NT2/D1 (cell line): Measurements from ENCODE around the gene ACP7.

ENCODE experiments used
- SUZ12 ChIP-seq: IDR thresholded peaks from 2 replicates; pipeline ENCODE4 v1.6.1; 2011; ENCODE audit not compliant: insufficient read length, insufficient read depth; ENCODE audit errors: extremely low read depth
- YY1 ChIP-seq: IDR thresholded peaks from 2 replicates; pipeline ENCODE4 v1.6.1; 2011; ENCODE audit not compliant: insufficient read length, insufficient read depth
- ZNF274 ChIP-seq: IDR thresholded peaks from 2 replicates; pipeline ENCODE4 v1.6.1; 2011; ENCODE audit warnings: mild to moderate bottlenecking, low read depth, low read length

DNA sequence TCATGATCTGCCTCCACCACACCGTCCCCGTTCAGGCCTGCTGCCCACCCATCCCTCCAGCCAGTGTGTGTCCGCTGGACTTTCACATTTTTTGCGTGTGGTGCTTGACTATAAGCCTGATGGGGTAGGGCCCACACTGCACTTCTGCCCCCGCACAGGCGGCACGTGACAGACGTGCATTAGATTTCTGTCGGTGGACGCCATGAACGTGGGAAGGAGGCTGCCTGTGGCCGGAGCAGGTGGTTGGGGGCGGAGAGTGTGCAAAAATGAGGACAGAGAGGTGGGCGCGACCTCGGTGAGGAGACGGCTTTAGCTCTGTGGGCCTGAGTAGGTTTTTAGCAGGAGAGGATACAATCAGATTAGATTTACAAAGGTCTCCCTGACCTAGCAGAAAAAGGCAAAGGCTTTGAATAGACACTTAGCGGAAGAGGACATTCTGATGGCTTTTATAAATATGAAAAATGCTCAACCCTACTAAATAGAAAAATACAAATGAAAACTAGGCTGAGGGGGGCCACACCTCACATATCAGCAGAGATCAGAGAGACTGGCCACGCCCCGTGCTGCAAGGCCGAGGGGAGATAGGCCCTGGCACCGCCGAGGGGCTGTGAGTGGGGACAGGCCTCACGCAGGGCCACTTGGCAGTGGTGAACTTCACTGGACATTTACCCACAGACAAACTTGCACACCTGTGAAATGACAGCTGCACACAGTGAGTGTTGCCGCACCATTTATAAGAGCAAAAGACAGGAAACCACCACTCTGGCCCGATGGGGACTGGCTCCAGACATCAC lies 66.8 kb downstream of the ACP7 start:
- TF ChIP-seq ZNF274 (no peak), YY1 (no peak), SUZ12 (no peak)
